Osteocyte (in vitro differentiated cells): ENCODE measurements around the gene ULK1. TPM values are rescaled to one million over a fixed set of nuclear protein-coding genes. Genes with fewer than 3 reads are reported as not detected.
"Not testable (repeated sequence)": the region's sequence is repeated elsewhere in the genome, so short reads cannot be mapped to it uniquely, and the experiment has no call there.

Experiments used
- DNase-seq: peaks from one replicate; pipeline ENCODE4 v3.0.0; 2021; ENCODE audit warnings: mixed read lengths; ENCODE audit not compliant: unreplicated experiment; ENCODE audit errors: extremely low spot score
- H3K27ac Mint-ChIP-seq: one replicate; pipeline ENCODE4 v1.8.0; 2021; ENCODE audit warnings: mild to moderate bottlenecking, mixed read lengths; ENCODE audit not compliant: unreplicated experiment
- H3K27me3 Mint-ChIP-seq: one replicate; pipeline ENCODE4 v1.8.0; 2021; ENCODE audit warnings: mixed read lengths; ENCODE audit not compliant: unreplicated experiment
- H3K36me3 Mint-ChIP-seq: one replicate; pipeline ENCODE4 v1.8.0; 2021; ENCODE audit warnings: mixed read lengths; ENCODE audit not compliant: unreplicated experiment
- H3K4me1 Mint-ChIP-seq: one replicate; pipeline ENCODE4 v1.8.0; 2021; ENCODE audit warnings: mixed read lengths; ENCODE audit not compliant: unreplicated experiment
- H3K4me3 Mint-ChIP-seq: one replicate; pipeline ENCODE4 v1.8.0; 2021; ENCODE audit warnings: mild to moderate bottlenecking, moderate library complexity, mixed read lengths; ENCODE audit not compliant: unreplicated experiment
- H3K9me3 Mint-ChIP-seq: one replicate; pipeline ENCODE4 v1.8.0; 2021; ENCODE audit warnings: mixed read lengths; ENCODE audit not compliant: unreplicated experiment
- CTCF ChIP-seq: fragments of 200-600 bp; sonication (generic); IDR thresholded peaks from 2 replicates; pipeline ENCODE4 v1.5.0; 2021; ENCODE audit warnings: antibody characterized with exemption, mild to moderate bottlenecking, moderate library complexity
- total RNA-seq: library from RNA; stranded (reverse); gene quantifications from 2 replicates; pipeline ENCODE4 v1.2.1, GENCODE V29; 2021

ULK1 gene
- total RNA-seq, 1 donor from 2014 or later = 69.6 TPM

GRCh38 chr12:131885543-131886057, 8.8 kb upstream of the ULK1 start:
- no peaks in the 10 kb centered on the region for H3K36me3 Mint-ChIP-seq
- H3K9me3 Mint-ChIP-seq = no peaks in the 10 kb centered on the region
- peaks cover 3% of the 10 kb centered on the region for H3K27me3 Mint-ChIP-seq
- peaks cover 14% of the 10 kb centered on the region for H3K4me1 Mint-ChIP-seq
- TF ChIP-seq CTCF = no peak
- H3K27ac Mint-ChIP-seq = no peak overlapping the region
- no peak for DNase-seq
- no peak overlapping the region for H3K4me3 Mint-ChIP-seq

GRCh38 chr12:131891722-131892121, 2.7 kb upstream of the ULK1 start:
- H3K36me3 Mint-ChIP-seq, H3K27ac Mint-ChIP-seq, H3K9me3 Mint-ChIP-seq, H3K4me3 Mint-ChIP-seq, H3K27me3 Mint-ChIP-seq, DNase-seq: not testable (repeated sequence)
- peaks cover 10% of the 10 kb centered on the region for H3K4me1 Mint-ChIP-seq

GRCh38 chr12:131892711-131893604, 1.5 kb upstream of the ULK1 start:
- peaks cover 3% of the 10 kb centered on the region for H3K27me3 Mint-ChIP-seq
- H3K4me1 Mint-ChIP-seq = peaks cover 14% of the 10 kb centered on the region
- DNase-seq = no peak
- TF ChIP-seq CTCF = no peak
- no peaks in the 10 kb centered on the region for H3K9me3 Mint-ChIP-seq
- no peak overlapping the region for H3K27ac Mint-ChIP-seq
- no peak overlapping the region for H3K4me3 Mint-ChIP-seq
- no peaks in the 10 kb centered on the region for H3K36me3 Mint-ChIP-seq

- no peaks in the 10 kb centered on the region for H3K9me3 Mint-ChIP-seq
- peak overlapping the region; percentile 20 for H3K4me3 Mint-ChIP-seq
- peaks cover 17% of the 10 kb centered on the region for H3K4me1 Mint-ChIP-seq
- no peak for TF ChIP-seq CTCF
- H3K27ac Mint-ChIP-seq = peak overlapping the region; percentile 20
- H3K27me3 Mint-ChIP-seq = peaks cover 3% of the 10 kb centered on the region
- DNase-seq = no peak
- H3K36me3 Mint-ChIP-seq = no peaks in the 10 kb centered on the region
Observed at GRCh38 chr12:131893605-131894312, 663 bp upstream of the ULK1 start.

- Mint-ChIP-seq H3K27ac (peak overlapping the region; percentile 79), H3K36me3 (no peaks in the 10 kb centered on the region), H3K4me1 (peaks cover 19% of the 10 kb centered on the region), H3K9me3 (no peaks in the 10 kb centered on the region), H3K27me3 (no peaks in the 10 kb centered on the region), H3K4me3 (peak overlapping the region; percentile 81)
- no peak for TF ChIP-seq CTCF
- no peak for DNase-seq
Observed at GRCh38 chr12:131894981-131895639, 688 bp downstream of the ULK1 start.
